Neural progenitor cell (in vitro differentiated cells): Measurements from ENCODE around the gene KIF25. TPM values are rescaled to one million over a fixed set of nuclear protein-coding genes. Genes with fewer than 3 reads are reported as not detected.
A peak's percentile ranks its signal among the peaks of the same experiment; 100 is the strongest.

Experiments used
- DNase-seq: peaks from one replicate; pipeline ENCODE4 v3.0.0-alpha.2; 2016; ENCODE audit warnings: low spot score
- H2AFZ ChIP-seq: fragments of 200-600 bp; sonication (generic); replicated peaks from 2 replicates; pipeline ENCODE4 v1.6.1; 2016; ENCODE audit warnings: antibody characterized with exemption
- H3F3A ChIP-seq: fragments of 200-600 bp; sonication (generic); 2 replicates; pipeline ENCODE4 v1.6.1; 2016; ENCODE audit warnings: antibody characterized with exemption, low read depth
- H3K27ac ChIP-seq: fragments of 200-600 bp; sonication (generic); 2 replicates; pipeline ENCODE4 v1.5.1; 2016; ENCODE audit warnings: mild to moderate bottlenecking
- H3K27me3 ChIP-seq: fragments of 200-600 bp; sonication (generic); 2 replicates; pipeline ENCODE4 v1.6.1; 2016; ENCODE audit warnings: mild to moderate bottlenecking, moderate library complexity
- H3K36me3 ChIP-seq: fragments of 200-600 bp; sonication (generic); 2 replicates; pipeline ENCODE4 v1.5.1; 2016
- H3K4me1 ChIP-seq: fragments of 200-600 bp; sonication (generic); 2 replicates; pipeline ENCODE4 v1.6.1; 2016; ENCODE audit warnings: mixed run types
- H3K4me2 ChIP-seq: fragments of 200-600 bp; sonication (generic); 2 replicates; pipeline ENCODE4 v1.6.1; 2016
- H3K4me3 ChIP-seq: fragments of 200-600 bp; sonication (generic); 2 replicates; pipeline ENCODE4 v1.5.1; 2016
- H3K79me2 ChIP-seq: fragments of 200-600 bp; sonication (generic); 2 replicates; pipeline ENCODE4 v1.6.1; 2016; ENCODE audit warnings: low read depth
- H3K9ac ChIP-seq: fragments of 200-600 bp; sonication (generic); 2 replicates; pipeline ENCODE4 v1.6.1; 2016
- H3K9me3 ChIP-seq: fragments of 200-600 bp; sonication (generic); 2 replicates; pipeline ENCODE4 v1.5.1; 2016; ENCODE audit warnings: low read depth
- H4K20me1 ChIP-seq: fragments of 200-600 bp; sonication (generic); 2 replicates; pipeline ENCODE4 v1.6.1; 2016; ENCODE audit warnings: low read depth
- H3K27ac Mint-ChIP-seq: 3 replicates; pipeline ENCODE4 v1.8.0; 2021; ENCODE audit warnings: mixed read lengths
- H3K27me3 Mint-ChIP-seq: 2 replicates; pipeline ENCODE4 v1.8.0; 2022; ENCODE audit warnings: low read depth, mild to moderate bottlenecking, inconsistent platforms, moderate library complexity, mixed read lengths; ENCODE audit not compliant: insufficient read depth
- H3K36me3 Mint-ChIP-seq: 3 replicates; pipeline ENCODE4 v1.8.0; 2021; ENCODE audit warnings: mixed read lengths
- H3K4me1 Mint-ChIP-seq: 3 replicates; pipeline ENCODE4 v1.8.0; 2021; ENCODE audit warnings: mixed read lengths
- H3K4me3 Mint-ChIP-seq: 3 replicates; pipeline ENCODE4 v1.8.0; 2021; ENCODE audit warnings: mild to moderate bottlenecking, moderate library complexity, mixed read lengths
- H3K9me3 Mint-ChIP-seq: 3 replicates; pipeline ENCODE4 v1.8.0; 2020; ENCODE audit warnings: mixed read lengths
- CTCF ChIP-seq: fragments of 200-600 bp; sonication (generic); IDR thresholded peaks from 2 replicates; pipeline ENCODE4 v1.5.1; 2017; ENCODE audit warnings: antibody characterized with exemption, mild to moderate bottlenecking
- EZH2 ChIP-seq: fragments of 200-600 bp; sonication (generic); IDR thresholded peaks from 2 replicates; pipeline ENCODE4 v1.6.1; 2017; ENCODE audit warnings: antibody characterized with exemption, mild to moderate bottlenecking, moderate library complexity
- EZH2phosphoT487 ChIP-seq: fragments of 200-600 bp; sonication (generic); IDR thresholded peaks from 2 replicates; pipeline ENCODE4 v1.6.1; 2017; ENCODE audit warnings: antibody characterized with exemption
- total RNA-seq: library from RNA; depleted of rRNA; stranded (reverse); fragments of >200 nt; gene quantifications from 2 replicates; pipeline ENCODE4 v1.2.3, GENCODE V29; 2015; ENCODE audit warnings: low replicate concordance

KIF25 gene
- total RNA-seq, 1 donor from 2014 or later: 1.2 TPM

- no peaks in the 10 kb centered on the region for H3K36me3 Mint-ChIP-seq
- Histone ChIP-seq H3K9me3 (peaks cover under 1% of the 10 kb centered on the region), H3K36me3 (no peaks in the 10 kb centered on the region), H3K4me2 (no peak overlapping the region), H3K4me1 (peaks cover 5% of the 10 kb centered on the region), H3K79me2 (no peaks in the 10 kb centered on the region), H3K27me3 (no peaks in the 10 kb centered on the region), H3K27ac (no peak overlapping the region), H3K4me3 (no peak overlapping the region), H2AFZ (peak overlapping the region; percentile 60), H4K20me1 (no peaks in the 10 kb centered on the region), H3F3A (no peaks in the 10 kb centered on the region), H3K9ac (no peak overlapping the region)
- no peak overlapping the region for H3K4me3 Mint-ChIP-seq
- DNase-seq: no peak
- peaks cover 2% of the 10 kb centered on the region for H3K27me3 Mint-ChIP-seq
- H3K4me1 Mint-ChIP-seq: peaks cover 3% of the 10 kb centered on the region
- peak overlapping the region; percentile 20 for H3K27ac Mint-ChIP-seq
- peaks cover 22% of the 10 kb centered on the region for H3K9me3 Mint-ChIP-seq
- TF ChIP-seq EZH2phosphoT487: no peak
- no peak for TF ChIP-seq CTCF
- TF ChIP-seq EZH2: no peak
Measured at GRCh38 chr6:168016721-168017525, 19.5 kb downstream of the KIF25 start.

DNA sequence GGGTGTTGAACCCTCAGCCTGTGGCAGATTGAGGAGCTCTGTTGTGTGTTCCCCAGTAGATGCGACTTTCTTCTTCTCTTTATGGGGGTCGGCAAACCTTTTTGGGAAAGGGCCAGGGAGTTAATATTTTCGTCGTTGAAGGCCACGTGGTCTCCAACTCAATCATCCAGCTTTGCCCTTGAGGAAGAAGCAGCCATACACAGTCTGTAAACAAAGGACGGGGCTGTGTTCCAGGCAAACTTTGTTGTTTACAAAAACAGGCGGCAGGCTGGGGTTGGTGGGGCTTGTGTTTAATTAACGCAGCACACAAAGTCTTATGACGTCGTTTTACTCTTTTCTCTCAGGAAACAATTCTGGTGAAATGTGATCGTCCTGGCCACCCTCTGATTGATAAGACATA is 20.2 kb downstream of the KIF25 start:
- Histone ChIP-seq H3K36me3 (no peaks in the 10 kb centered on the region), H3K79me2 (no peaks in the 10 kb centered on the region), H3K9ac (no peak overlapping the region), H3F3A (no peaks in the 10 kb centered on the region), H3K4me2 (no peak overlapping the region), H3K4me1 (peaks cover 5% of the 10 kb centered on the region), H3K4me3 (no peak overlapping the region), H3K27ac (no peak overlapping the region), H3K27me3 (no peaks in the 10 kb centered on the region), H3K9me3 (no peaks in the 10 kb centered on the region), H2AFZ (peak overlapping the region; percentile 13), H4K20me1 (no peaks in the 10 kb centered on the region)
- Mint-ChIP-seq H3K27me3 (peaks cover 2% of the 10 kb centered on the region), H3K4me3 (no peak overlapping the region), H3K27ac (no peak overlapping the region), H3K36me3 (no peaks in the 10 kb centered on the region), H3K4me1 (peaks cover 3% of the 10 kb centered on the region), H3K9me3 (peaks cover 18% of the 10 kb centered on the region)
- TF ChIP-seq CTCF (no peak), EZH2 (no peak), EZH2phosphoT487 (no peak)
- no peak for DNase-seq

DNA sequence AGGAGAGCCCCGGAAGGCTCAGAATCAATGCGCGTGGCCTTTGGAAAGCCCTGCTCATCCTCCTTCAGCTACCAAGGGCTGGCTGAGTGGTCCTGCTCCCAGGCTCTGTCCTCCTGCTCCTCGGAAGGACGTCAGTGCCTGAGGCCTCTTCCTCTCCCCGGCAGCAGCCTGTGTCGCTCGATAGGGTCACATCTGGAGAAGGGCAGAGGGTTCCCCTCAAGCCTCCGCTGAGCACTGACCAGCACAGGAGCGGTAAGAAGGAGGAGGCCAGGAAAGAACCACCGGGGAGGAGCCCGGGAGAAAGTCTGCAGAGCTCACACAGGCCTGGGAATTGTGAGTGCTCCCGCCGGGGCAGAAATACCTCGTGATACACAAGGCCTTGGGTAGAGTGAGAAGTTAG is 21.2 kb downstream of the KIF25 start:
- Histone ChIP-seq H3K27me3 (no peaks in the 10 kb centered on the region), H3K79me2 (no peaks in the 10 kb centered on the region), H4K20me1 (no peaks in the 10 kb centered on the region), H3K4me3 (no peak overlapping the region), H3K4me1 (peaks cover 5% of the 10 kb centered on the region), H3F3A (no peaks in the 10 kb centered on the region), H3K36me3 (no peaks in the 10 kb centered on the region), H2AFZ (no peak overlapping the region), H3K4me2 (no peak overlapping the region), H3K9me3 (no peaks in the 10 kb centered on the region), H3K9ac (no peak overlapping the region), H3K27ac (no peak overlapping the region)
- DNase-seq: no peak
- H3K4me1 Mint-ChIP-seq: peaks cover 3% of the 10 kb centered on the region
- peaks cover 18% of the 10 kb centered on the region for H3K9me3 Mint-ChIP-seq
- H3K36me3 Mint-ChIP-seq: no peaks in the 10 kb centered on the region
- H3K27ac Mint-ChIP-seq: no peak overlapping the region
- no peak overlapping the region for H3K4me3 Mint-ChIP-seq
- H3K27me3 Mint-ChIP-seq: peaks cover 2% of the 10 kb centered on the region
- no peak for TF ChIP-seq EZH2phosphoT487
- TF ChIP-seq CTCF: no peak
- TF ChIP-seq EZH2: no peak
